Measurements from ENCODE around the gene CAPN3.

- no peak for TF ChIP-seq SREBF2 (IDR thresholded peaks at IDR 0.05)
- no peak for TF ChIP-seq ZSCAN20 (CRISPR knock-in tag; IDR thresholded peaks at IDR 0.05)
- no peak for TF ChIP-seq POLR2A (IDR thresholded peaks at IDR 0.05; ENCODE audit: low read length)
- TF ChIP-seq CTCF (IDR thresholded peaks at IDR 0.05) = no peak
- no peak for TF ChIP-seq RCOR1 (IDR thresholded peaks at IDR 0.05; ENCODE audit: low read depth, low read length)
- no peak for TF ChIP-seq ZC3H11A (IDR thresholded peaks at IDR 0.05)
Observed at GRCh38 chr15:42413920-42414319, 54.6 kb downstream of the CAPN3 start.
